22Rv1 (cell line): ENCODE data around the gene CHADL.

Source experiments
- ZFX ChIP-seq: fragments of 450-650 bp; IDR thresholded peaks from 2 replicates; pipeline ENCODE4 v1.6.1; 2017; ENCODE audit warnings: antibody characterized with exemption, borderline replicate concordance
- TF ChIP-seq, protein P1 (sequence below): fragments of 450-650 bp; IDR thresholded peaks from 2 replicates; pipeline ENCODE4 v1.5.1; 2017; ENCODE audit warnings: mild to moderate bottlenecking

DNA sequence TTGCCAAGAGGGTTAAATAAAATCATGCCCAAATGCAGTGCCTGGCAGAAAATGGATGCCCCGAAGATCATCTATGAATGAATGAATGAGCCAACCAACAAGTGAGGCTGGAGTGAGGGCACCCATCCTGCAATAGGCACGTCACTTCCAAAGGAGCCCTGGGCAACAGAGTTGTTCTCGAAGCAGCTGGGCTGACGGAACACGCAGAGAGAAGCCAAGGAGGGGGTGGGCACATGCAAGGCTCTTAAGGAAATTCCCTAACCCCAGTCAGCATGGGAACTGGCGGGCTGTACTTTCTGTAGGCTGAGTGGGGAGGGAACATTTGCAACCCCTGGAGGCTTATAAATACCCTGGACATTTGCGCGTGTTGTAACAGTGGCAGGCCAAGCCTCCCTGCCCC, 11.6 kb upstream of the CHADL start:
- TF ChIP-seq, protein P1, sequence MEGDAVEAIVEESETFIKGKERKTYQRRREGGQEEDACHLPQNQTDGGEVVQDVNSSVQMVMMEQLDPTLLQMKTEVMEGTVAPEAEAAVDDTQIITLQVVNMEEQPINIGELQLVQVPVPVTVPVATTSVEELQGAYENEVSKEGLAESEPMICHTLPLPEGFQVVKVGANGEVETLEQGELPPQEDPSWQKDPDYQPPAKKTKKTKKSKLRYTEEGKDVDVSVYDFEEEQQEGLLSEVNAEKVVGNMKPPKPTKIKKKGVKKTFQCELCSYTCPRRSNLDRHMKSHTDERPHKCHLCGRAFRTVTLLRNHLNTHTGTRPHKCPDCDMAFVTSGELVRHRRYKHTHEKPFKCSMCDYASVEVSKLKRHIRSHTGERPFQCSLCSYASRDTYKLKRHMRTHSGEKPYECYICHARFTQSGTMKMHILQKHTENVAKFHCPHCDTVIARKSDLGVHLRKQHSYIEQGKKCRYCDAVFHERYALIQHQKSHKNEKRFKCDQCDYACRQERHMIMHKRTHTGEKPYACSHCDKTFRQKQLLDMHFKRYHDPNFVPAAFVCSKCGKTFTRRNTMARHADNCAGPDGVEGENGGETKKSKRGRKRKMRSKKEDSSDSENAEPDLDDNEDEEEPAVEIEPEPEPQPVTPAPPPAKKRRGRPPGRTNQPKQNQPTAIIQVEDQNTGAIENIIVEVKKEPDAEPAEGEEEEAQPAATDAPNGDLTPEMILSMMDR, result no peak
- TF ChIP-seq ZFX, result no peak
